SK-N-MC (cell line): ENCODE data around the gene CROCC2.

Experiments
- DNase-seq: peaks from one replicate; pipeline ENCODE4 v3.0.0-alpha.2; 2011; ENCODE audit warnings: low read depth, low spot score
- H3K27ac ChIP-seq: fragments of 200-600 bp; sonication (generic); 2 replicates; pipeline ENCODE4 v1.5.1; 2016; ENCODE audit warnings: mixed run types
- H3K36me3 ChIP-seq: fragments of 200-600 bp; sonication (generic); 2 replicates; pipeline ENCODE4 v1.6.1; 2017; ENCODE audit warnings: antibody characterized with exemption, low read length, mixed read lengths; ENCODE audit not compliant: insufficient read depth
- H3K4me3 ChIP-seq: fragments of 200-600 bp; sonication (generic); 2 replicates; pipeline ENCODE4 v1.5.1; 2016
- H3K9ac ChIP-seq: fragments of 200-600 bp; sonication (generic); 2 replicates; pipeline ENCODE4 v1.8.0; 2017; ENCODE audit warnings: mixed run types, mixed read lengths; ENCODE audit not compliant: insufficient read length
- H3K9me3 ChIP-seq: fragments of 200-600 bp; sonication (generic); 2 replicates; pipeline ENCODE4 v1.6.1; 2017; ENCODE audit warnings: low read depth, mild to moderate bottlenecking, antibody characterized with exemption, low read length, moderate library complexity, mixed read lengths
- EZH2 ChIP-seq: fragments of 200-600 bp; sonication (generic); IDR thresholded peaks from one replicate; pipeline ENCODE4 v1.6.1; 2017; ENCODE audit warnings: antibody characterized with exemption
- FOXP2 ChIP-seq: optimal IDR thresholded peaks from 2 replicates; pipeline ENCODE3; 2011; ENCODE audit warnings: mild to moderate bottlenecking, moderate library complexity; ENCODE audit not compliant: insufficient read depth; ENCODE audit errors: extremely low read length, control extremely low read depth
- POLR2AphosphoS5 ChIP-seq: IDR thresholded peaks from 2 replicates; pipeline ENCODE4 v1.6.1; 2012; ENCODE audit warnings: mild to moderate bottlenecking, low read depth, low read length, borderline replicate concordance

CROCC2 gene

DNA sequence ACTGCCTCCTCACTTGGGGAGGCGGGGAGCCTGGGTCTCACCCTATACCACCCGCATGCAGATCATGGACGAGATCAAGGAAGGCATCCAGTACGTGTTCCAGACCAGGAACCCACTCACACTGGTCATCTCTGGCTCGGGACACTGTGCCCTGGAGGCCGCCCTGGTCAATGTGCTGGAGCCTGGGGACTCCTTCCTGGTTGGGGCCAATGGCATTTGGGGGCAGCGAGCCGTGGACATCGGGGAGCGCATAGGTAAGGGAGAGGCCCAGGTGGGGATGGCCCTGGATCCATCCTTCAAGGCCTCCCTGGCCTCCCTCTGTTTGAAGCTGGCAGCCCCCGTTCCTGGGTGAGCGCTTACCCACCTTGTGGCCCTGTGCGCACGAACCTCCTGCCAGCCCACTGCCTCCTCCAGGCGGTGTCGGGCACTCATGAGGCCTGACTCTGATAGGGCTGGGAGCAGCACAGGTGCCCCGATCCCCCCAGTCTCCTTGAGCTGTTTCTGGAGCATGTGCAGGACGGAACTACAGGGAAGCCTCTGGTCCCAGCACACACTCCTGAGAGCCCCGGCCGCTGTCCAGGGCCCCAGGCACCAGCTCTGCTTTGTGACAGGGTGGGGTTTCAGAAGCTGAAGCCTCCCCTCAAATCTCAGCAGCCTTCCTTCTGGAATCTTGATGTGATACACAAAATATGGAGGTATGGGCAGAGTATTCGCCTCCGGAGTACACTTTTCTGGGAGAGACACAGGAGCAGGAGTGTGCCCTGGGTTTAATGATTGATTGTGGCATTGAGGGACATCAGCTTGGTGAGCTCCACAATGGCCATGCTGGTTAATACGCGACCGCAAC lies 36.8 kb upstream of the CROCC2 start:
- Histone ChIP-seq H3K9me3 (no peaks in the 10 kb centered on the region), H3K27ac (no peak overlapping the region), H3K4me3 (no peak overlapping the region), H3K9ac (no peak overlapping the region), H3K36me3 (no peaks in the 10 kb centered on the region)
- TF ChIP-seq EZH2 (no peak), FOXP2 (no peak), POLR2AphosphoS5 (no peak)
- no peak for DNase-seq

DNA sequence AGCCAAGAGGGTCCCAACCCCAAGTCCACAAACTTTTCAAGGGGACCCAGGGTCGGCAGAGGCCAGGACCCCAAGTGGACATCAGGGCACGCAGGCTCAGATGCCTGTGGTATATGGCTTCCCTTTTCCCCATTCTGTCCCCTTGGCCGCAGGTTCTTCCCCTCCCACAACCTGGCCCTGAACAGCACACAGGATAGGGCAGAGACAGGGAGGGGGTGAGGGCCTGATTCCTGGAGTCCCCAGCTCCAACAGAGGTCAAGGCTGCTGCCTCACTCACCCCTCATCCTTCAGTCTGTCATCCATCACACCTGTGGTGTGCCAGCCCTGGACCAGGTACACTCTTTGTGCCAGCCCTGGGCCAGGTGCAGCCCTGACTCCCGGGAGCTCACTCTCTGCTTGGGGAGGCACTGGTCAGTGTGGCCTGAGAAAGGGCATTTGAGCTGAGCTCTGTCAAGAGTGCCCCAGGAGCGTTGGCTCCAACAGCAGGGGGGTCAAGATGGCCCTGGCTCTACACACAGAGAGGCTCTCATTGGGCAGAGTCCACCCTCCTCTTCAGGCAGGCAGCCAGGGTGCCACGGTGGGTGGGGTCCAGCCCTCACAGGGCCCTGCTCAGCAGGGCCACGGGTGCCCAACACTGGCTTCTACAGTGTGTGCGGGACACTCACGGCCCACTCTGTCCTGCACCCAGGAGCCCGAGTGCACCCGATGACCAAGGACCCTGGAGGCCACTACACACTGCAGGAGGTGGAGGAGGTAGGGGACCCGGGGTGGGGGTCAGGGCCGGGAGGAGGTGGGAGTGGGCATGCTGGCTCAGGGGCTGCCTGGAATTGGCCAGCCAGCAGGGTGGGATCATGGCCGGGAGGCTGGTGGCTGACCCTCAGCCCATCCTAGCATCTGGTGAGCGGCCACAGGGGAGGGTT lies 35.9 kb upstream of the CROCC2 start:
- no peaks in the 10 kb centered on the region for H3K36me3 ChIP-seq
- H3K9me3 ChIP-seq: no peaks in the 10 kb centered on the region
- TF ChIP-seq EZH2: no peak
- no peak for TF ChIP-seq POLR2AphosphoS5
- TF ChIP-seq FOXP2: no peak
- H3K27ac ChIP-seq: no peak overlapping the region
- DNase-seq: no peak
- H3K4me3 ChIP-seq: no peak overlapping the region
- H3K9ac ChIP-seq: no peak overlapping the region

DNA sequence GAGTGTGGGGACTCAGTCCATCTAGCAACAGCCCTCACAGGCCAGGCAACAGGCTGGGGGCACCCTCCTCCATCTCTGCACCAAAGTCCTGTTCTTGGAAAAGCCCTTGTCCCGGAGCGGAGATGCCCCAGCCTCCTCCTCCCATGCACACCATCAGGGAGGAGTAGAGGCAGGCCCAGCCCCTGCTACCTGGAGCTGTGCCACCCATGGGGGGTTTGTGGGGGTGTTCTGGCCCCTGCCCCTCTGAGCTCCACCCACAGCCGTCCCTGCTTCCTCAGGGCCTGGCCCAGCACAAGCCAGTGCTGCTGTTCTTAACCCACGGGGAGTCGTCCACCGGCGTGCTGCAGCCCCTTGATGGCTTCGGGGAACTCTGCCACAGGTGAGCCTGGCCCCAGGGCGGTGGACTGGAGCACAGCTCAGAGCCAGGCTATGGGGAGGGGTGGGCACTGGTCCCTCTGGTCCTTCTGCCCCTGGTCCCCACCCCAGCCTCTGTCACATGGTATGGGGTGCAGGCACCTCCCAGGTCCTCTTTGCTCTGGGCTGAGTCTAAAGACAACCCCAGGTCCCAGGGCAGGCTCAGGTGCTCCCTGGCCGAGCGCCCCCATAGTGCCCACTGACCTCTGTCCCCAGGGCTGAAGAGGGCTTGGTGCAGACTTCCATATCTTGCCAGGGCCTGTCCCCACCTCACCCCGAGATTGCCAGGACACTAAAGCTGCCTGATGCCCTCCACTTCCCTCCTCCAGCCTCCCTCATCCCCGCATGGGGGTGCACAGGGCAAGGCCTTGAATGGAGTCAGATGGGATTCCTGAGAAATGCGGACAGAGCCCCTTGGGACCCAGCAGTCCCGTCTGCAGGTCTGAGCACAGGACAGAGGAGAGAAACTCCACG lies 34.8 kb upstream of the CROCC2 start:
- Histone ChIP-seq H3K27ac (no peak overlapping the region), H3K4me3 (no peak overlapping the region), H3K9ac (no peak overlapping the region), H3K36me3 (no peaks in the 10 kb centered on the region), H3K9me3 (no peaks in the 10 kb centered on the region)
- TF ChIP-seq FOXP2 (no peak), EZH2 (no peak), POLR2AphosphoS5 (no peak)
- DNase-seq: no peak

DNA sequence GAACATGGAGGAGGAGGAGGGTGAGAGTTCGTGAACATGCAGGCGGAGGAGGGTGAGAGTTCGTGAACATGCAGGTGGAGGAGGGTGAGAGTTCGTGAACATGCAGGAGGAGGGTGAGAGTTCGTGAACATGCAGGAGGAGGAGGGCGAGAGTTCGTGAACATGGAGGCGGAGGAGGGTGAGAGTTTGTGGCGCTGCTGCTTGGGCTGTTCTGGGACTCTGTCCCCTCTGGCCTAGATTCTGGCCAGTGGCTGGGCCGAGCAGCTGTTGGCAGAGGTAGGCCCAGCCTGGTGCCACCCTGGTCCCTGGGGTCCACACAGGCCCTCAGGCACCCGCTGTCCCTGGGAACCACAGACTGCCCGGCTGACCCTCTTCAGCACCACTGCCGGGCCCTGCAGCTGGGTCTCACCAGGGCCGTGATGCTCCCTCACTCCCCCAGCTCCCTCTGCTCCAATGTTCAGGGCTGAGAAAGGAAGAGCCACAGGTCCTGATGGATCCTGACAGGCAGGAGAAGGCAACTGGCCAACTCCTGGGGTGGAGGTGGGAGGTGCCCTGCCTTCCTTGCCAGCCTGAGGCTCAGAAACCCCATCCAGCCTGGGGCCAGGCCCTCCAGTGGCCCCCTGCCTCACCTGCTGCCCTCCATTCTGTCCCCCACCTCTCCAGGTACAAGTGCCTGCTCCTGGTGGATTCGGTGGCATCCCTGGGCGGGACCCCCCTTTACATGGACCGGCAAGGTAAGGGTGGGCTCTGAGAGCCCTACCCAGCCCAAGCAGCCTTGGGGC lies 33.6 kb upstream of the CROCC2 start:
- H3K9me3 ChIP-seq: no peaks in the 10 kb centered on the region
- TF ChIP-seq EZH2 (no peak), FOXP2 (no peak), POLR2AphosphoS5 (no peak)
- H3K27ac ChIP-seq: no peak overlapping the region
- no peak overlapping the region for H3K4me3 ChIP-seq
- no peak for DNase-seq
- H3K36me3 ChIP-seq: no peaks in the 10 kb centered on the region
- H3K9ac ChIP-seq: no peak overlapping the region

DNA sequence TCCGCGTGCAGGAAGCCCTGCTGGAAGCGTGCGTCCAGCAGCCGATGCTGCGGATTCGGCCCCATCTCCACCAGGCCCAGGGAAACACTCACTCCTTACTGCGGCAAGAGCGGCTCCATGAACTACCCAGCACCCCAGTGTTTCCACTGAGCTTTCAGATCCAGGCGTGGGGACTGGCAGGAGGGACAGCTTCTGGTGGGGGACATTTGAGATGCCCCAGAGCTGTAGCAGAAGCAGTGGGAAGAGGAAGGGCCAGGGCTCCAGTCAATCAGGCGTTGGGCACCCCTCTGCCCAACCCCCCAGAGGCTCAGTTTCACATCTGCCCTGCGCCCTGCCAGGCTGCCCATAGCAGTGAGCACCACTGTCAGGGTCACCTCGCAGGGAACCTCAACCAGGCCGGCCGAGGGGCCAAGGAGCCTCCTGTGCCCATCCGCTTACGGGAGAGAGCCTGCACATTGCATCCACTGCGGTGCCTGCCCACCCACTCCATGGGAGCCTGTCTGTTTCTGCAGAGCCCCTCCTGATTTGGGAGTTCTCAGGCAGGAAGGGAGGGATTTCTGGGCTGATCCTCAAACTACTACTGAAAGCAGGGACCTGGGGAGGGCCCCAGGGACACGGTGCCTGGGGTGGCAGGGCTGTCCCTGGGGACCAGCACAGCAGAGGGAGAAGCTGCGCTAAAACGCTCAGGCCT lies 32.9 kb upstream of the CROCC2 start:
- no peak overlapping the region for H3K4me3 ChIP-seq
- DNase-seq: no peak
- no peaks in the 10 kb centered on the region for H3K9me3 ChIP-seq
- H3K9ac ChIP-seq: no peak overlapping the region
- TF ChIP-seq FOXP2 (no peak), EZH2 (no peak), POLR2AphosphoS5 (no peak)
- H3K36me3 ChIP-seq: no peaks in the 10 kb centered on the region
- no peak overlapping the region for H3K27ac ChIP-seq

DNA sequence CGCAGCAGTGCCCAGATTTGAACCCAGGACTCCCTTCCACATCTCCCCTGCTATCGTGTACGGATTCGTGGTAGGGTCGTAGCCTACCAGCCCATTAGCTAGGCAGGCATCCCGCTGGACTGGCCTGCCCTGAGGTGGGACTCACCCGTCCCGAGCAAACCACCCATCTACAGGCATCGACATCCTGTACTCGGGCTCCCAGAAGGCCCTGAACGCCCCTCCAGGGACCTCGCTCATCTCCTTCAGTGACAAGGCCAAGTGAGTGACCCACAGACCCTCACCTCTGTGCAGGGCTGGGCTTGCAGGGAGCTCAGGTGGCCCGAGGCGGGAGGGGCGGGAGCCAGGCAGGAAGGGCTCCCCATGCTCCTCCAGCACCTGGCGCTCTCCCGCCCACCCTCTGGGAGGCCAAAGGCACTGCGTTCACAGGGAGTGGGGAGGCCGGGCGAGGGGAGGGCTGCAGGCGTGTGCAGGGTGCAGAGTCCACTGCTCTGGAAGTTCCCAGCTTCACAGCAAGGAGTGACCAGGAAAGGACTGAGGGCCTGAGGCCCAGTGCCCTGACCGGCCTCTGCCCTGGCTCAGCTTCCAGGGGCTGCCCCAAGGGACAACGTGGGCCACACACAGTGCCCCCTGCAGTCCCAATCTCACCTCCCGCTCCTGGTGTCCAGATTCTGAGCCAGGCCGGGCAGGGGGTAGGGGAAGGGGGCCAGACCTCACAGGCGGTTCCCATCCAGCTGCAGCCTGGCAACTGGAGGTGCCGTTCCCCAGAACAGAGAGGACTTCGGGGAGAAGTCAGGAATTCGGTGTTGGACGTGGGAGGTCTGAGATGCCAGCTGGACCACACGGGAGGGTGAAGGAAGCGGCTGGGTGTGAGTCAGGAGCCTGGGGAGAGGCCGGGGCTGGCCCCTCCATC lies 32.1 kb upstream of the CROCC2 start:
- Histone ChIP-seq H3K4me3 (no peak overlapping the region), H3K9ac (no peak overlapping the region), H3K9me3 (no peaks in the 10 kb centered on the region), H3K36me3 (no peaks in the 10 kb centered on the region), H3K27ac (no peak overlapping the region)
- no peak for DNase-seq
- TF ChIP-seq EZH2 (no peak), POLR2AphosphoS5 (no peak), FOXP2 (no peak)
